Effector CD8-positive, alpha-beta T cell (primary cell): ENCODE data around the gene USF2.

Experiments
- DNase-seq: peaks from one replicate; lab custom pipeline; 2025; lab: John Stamatoyannopoulos, UW

The USF2 gene

DNA sequence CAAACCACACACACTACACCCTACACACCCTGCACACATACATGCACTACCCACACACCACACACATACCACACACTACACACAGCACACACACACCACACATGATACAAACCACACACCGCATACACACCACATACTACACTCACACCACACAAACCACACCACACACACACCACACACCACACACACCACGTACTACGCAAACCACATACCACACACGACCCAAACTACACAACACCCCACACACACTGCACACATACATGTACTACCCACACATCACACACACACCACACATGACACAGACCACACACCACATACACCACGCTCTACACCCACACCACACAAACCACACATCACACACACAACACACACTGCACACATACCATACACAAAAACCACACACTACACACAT lies 29.8 kb downstream of the USF2 start:
- no peak for DNase-seq

DNA sequence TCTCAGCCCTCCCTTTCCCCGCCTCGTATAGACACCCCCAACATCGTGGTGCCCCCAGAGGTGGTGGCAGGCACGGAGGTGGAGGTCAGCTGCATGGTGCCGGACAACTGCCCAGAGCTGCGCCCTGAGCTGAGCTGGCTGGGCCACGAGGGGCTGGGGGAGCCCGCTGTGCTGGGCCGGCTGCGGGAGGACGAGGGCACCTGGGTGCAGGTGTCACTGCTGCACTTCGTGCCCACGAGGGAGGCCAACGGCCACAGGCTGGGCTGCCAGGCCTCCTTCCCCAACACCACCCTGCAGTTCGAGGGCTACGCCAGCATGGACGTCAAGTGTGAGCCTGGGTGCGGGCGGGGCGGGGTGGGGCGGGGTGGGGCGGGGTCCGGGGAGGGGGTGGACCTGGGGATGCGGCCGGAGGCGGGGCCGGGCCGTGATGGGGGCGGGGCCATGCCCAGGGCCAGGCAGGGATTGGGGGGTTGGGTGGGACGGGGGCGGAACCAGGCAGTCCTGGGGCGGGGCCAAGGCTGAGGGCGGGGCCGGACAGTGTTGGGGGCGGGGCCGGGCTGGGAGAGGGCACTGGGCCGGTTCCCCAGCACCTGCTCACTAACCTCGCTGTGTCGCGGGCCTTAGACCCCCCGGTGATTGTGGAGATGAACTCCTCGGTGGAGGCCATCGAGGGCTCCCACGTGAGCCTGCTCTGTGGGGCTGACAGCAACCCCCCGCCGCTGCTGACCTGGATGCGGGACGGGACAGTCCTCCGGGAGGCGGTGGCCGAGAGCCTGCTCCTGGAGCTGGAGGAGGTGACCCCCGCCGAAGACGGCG lies 31.0 kb downstream of the USF2 start:
- no peak for DNase-seq

DNA sequence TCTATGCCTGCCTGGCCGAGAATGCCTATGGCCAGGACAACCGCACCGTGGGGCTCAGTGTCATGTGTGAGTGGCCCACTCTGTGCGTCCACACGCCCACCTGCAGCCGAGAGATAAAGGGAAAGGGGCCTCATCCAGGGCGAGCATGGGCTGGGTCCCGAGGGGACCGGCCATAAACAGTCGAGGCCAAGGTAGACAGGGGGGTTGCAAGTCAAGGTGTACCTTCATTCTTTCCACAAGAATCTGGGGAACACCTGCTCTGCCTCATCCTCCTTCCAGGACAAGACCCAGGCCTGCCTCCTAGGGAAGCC lies 31.5 kb downstream of the USF2 start:
- no peak for DNase-seq

DNA sequence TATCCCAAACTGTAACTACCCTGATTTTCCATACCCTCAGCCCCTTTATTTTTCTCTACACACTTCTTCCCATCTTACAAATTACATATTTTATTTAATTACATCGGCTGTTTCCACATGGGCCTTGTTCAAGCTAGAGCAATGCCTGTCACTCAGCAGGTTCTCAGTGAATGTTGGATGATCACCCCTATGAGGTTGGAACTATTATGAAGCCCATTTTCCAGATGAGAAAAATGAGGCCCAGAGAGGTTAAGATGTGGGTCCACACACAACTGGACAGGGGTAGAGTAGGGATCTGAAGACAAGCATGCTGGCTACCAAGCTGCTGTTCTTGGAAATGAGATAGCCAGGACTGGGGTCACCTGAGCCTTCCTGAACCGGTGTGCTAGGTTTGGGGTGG lies 33.2 kb downstream of the USF2 start:
- no peak for DNase-seq

DNA sequence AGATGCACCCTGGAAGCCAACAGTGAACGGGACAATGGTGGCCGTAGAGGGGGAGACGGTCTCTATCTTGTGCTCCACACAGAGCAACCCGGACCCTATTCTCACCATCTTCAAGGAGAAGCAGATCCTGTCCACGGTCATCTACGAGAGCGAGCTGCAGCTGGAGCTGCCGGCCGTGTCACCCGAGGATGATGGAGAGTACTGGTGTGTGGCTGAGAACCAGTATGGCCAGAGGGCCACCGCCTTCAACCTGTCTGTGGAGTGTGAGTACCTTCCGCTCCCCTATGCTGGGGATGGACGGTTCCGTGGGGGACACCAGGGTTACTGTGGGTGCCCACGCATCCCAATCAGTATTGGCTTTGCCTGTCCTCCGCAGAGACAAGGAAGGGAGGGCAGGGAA lies 33.7 kb downstream of the USF2 start:
- DNase-seq, result no peak

DNA sequence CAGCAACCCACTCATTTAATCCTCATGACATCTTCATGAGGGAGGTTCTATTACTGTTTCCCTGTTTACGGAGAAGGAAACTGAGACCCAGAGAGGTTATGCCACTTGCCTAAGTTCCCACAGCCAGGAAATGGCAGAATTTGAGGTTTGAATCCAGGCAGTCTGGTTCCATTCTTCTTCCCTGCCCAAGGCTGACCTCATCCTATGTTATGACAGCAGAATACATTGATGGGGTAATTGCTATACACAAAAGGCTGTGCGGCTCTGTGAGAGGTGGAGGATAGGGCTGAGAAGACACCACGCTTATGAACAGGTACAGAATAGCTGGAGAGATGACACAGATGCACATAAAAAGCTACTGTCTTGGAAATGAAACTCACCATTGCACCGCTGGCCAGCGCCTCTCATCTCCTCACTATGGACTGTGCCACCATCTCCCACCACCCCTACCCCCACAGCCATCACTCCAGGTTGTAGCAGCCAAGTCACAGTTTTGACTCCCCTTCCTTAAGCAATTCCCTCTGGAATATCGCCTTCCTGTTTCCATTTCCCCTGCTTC lies 34.7 kb downstream of the USF2 start:
- DNase-seq, result no peak

DNA sequence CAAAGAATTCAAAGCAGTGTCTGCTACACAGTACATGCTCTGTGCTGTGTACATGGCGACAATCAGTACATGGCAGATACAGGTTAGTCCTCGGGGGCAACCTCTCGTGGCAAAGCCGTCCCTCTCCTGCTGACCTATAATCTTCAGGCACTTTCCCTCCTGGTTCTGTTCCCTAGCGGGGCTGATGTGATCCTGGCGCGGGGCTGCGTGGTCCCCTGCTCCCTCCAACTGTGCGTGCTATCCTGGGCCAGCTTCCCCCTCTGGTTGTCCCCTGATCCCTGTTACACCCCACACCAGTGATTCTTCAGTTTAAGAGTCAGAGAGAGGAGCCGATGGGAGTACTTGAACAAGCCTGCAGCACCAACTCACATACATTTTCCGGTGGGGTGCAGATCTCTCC lies 35.3 kb downstream of the USF2 start:
- no peak for DNase-seq

DNA sequence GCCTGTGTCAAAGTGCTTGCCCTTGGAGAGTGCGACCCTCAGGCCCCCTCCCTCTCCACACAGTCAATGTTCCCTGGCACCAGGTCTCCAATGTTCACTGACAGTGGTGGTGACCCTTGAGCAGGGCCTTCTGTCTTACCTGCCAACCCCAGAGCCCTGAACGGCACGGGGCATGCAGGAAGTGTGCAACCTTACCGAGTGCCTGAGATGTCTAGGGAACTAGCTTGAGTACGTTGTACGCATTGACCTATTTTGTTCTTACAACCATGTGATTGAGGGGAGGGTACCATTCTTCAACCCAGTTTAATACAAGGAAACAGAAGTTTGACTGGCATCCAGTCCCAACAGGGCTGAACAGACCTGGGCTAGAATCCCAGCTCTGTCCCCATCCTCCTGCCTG lies 36.4 kb downstream of the USF2 start:
- DNase-seq, result no peak

DNA sequence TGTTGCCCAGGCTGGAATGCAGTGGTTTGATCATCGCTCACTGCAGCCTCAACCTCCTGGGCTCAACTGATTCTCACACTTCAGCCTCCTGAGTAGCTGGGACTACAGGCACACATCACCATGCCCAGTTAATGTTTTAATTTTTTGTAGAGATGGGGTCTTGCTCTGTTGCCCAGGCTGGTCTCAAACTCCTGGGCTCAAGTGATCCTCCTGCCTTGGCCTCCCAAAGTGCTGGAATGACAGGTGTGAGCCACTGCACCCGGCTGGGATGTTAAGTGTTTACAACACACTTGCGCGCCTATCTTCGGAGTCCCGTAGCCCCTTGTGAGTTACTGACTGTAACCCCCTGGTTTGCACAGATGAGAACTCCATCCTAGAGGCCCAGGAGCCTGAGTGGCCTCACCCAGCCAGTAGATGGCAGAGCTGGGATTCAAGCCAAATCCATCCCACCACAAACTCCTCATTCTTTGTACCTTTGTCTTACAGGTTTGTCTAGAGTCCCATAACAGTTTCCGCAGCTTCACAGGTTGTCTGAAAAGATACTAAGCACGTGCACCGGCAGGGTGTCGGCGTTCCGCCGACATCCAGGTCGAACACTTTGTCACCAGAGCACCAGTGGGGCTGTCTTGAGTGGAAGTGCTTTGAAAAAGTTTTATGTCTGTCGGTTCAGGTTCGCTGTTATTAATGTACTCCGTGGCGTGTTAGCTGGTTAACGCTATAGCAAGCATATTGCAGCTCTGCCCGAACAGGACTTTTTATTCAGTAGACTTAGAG lies 37.9 kb downstream of the USF2 start:
- DNase-seq, result no peak

DNA sequence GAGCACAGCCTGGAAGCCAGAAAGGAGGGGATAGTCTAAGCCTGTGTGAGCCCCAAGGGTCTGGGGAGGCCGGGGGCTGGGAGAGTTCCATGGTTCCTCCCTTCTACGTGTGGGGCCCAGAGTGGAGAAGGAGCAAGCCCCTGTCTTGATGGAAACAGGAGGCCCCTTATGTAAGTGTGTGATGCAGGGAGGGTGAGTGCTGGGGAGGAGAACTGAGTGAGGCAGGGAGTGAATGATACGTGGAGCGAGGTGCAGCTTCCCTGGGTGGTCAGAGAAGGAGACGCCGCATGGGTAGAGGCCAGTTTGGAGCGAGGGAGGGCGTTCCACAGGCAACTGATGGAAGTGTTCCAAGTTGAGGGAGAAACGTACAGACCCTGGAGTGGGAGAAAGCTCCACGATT lies 39.2 kb downstream of the USF2 start:
- no peak for DNase-seq

DNA sequence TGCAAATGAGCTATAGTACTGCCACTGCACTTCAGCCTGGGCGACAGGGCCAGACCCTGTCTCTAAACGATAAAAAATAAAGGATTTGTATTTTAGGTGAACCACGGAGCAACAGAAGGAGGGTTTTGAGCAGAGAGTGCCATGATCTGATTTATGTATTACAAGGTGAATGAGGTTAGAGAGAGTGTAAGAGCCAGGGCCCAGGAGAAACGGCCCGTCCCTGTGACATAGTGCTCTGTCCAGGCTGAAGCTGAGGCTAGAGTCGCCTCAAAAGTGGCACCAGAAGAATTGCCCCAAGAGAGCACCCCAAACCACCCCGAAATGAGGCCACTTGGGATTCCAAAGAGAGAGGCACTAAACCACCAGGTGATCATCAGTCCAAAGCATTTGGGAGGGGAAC lies 40.1 kb downstream of the USF2 start:
- DNase-seq, result no peak

DNA sequence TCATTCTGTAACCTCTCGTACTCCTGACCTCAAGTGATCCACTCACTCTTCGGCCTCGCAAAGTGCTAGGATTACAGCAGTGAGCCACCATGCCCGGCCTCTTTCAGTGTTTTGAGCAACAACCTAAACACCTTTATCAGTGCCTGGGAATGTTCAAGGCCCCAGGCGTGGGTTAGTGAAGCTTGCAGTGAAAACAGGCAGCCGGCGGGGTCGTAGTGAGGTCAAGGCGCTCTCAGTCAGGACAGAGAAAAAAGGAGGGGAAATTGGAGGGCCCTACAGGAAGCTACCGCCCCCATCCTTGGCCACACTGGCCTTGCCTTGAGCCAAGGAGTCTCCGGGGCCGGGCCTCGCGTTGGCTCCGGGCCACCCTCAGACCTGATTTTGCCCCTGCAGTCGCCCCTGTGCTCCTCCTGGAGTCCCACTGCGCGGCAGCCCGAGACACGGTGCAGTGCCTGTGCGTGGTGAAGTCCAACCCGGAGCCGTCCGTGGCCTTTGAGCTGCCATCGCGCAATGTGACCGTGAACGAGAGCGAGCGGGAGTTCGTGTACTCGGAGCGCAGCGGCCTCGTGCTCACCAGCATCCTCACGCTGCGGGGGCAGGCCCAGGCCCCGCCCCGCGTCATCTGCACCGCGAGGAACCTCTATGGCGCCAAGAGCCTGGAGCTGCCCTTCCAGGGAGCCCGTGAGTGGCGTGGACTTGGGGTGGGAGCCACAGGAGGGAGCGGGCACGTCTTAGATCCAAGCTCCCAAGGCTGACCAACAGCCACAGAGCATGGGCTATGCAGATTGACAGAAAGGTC lies 40.9 kb downstream of the USF2 start:
- no peak for DNase-seq

DNA sequence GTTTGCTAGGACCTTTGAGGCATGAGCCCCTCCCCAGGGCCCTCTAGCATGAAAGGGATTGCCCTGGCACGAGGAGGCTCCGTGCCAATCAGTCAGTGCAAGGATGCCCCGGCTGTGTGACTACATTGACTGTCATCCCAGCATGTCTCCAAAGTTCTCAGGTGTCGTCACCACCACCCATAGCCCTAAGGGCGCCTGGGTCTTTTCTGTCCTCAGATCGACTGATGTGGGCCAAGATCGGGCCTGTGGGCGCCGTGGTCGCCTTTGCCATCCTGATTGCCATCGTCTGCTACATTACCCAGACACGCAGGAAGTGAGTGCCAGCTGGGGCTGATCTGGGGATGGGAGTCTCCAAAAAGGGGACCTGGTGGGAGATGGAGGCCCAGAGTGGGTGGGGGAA lies 41.6 kb downstream of the USF2 start:
- no peak for DNase-seq

DNA sequence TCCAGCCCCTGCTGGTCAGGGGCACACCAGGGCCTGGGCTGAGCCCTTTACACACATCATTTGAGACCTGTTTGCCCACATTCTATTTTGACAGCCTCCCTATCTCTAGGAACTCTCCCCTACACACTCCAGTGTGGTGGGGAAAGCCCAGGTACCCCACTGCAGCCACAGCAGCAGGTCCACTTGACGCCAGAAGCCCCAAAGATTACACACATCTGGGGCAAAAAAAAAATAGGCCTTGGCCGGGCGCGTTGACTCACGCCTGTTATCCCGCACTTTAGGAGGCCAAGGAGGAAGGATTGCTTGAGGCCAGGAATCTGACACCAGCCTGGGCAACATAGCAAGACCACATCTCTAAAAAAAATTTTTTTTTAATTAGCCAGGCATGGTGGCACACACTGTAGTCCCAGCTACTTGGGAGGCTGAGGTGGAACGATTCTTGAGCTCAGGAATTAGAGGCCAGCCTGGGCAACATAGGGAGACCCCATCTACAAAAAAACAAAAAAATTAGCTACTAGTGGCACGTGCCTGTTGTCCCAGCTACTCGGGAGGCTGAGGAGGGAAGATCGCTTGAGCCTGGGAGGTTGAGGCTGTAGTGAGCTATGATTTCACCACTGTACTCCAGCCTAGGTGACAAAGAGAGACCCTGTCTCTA lies 42.2 kb downstream of the USF2 start:
- DNase-seq, result no peak

DNA sequence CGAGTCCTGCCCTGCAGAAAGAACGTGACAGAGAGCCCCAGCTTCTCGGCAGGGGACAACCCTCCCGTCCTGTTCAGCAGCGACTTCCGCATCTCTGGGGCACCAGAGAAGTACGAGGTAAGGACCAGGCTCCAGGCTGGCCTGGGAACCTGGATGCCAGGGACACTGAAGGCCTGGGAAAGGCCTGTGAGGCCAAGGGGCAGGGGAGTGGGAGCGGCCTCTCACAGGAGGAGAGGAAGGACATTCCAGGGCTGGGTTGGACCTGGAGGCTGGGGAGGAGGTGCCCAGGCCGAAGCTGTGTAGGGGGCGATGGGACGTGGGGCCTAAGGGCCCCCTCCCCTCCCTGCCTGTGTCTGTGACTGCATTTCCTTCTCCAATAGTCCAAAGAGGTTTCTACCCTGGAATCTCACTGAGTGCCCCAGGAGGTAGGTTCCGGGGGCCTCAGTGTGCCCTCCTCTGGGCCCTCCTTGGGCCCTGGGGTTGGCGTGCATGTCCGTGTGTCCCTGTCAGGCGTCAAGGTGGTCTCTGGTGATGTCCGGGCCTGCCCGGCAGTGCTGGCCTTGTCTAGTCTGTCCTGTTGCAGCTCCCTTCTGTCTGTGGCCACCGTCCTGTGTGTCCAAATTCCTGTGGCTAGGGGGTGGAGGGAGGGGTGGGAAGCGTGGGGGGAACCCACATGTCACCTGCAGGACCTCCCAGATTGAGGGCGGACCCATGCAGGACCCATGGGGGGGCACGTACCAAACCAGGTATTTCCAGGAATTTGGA lies 43.3 kb downstream of the USF2 start:
- DNase-seq, result no peak

DNA sequence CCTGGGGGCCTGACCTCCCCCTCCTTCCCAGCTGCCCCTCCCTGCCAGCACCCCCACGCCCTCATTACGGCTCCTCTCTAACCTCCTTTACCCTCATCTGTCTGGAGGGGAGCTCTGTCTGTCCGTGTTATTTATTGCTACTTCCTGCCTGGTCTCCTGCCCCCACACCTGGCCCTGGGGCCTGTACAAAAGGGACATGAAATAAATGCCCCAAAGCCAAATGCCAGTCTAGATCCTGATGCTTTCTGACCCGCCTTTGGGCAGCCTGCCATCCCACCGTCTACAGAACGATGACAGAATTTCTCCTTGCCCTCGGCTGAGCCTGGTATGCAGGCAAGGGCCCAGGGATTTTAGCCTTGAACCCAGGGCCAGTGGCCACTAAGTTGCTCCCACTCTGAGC lies 44.8 kb downstream of the USF2 start:
- DNase-seq, result no peak

DNA sequence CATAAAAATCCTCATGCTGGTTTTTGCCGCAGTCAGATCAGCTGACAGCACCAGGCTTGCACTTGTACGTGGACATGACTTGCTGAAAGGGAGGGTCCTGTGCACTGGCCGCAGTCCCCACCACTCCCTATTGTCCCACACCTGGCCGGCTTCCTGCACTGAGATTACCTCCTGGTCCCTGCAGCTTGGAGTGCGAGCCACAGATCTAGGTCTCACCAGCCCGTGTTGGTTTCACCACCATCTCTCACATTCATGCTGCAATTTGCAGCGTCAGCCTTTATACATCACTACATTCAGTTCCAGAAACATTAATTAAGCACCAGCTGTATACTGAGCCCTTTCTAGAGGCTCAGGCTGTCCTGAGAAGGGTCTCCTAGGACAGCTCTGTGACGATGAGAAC lies 45.3 kb downstream of the USF2 start:
- DNase-seq, result no peak

DNA sequence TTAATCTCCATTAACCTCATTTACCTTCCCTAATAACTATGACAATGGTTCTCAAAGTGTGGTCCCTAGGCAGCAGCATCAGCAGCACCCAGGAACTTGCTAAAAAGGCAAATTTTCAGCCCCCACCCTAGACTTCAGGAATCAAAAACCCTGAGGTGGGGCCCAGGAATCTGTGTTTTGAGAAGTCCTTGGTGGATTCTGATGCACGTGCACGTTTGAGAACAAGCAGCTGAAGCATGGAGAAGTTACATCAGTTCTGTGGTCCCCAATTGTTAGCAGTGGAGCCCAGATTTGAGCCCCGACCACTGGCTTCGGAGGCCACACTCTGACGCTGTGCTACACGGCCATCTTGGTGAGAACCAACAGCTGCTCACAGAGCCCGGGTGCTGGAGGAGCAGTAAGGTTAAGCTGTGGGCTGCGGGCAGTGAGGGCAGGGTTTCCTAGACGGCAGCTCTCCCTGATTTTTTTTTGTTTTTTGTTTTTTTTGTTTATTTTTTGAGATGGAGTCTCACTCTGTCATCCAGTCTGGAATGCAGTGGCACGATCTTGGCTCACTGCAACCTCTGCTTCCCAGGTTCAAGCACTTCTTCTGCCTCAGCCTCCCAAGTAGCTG lies 46.2 kb downstream of the USF2 start:
- no peak for DNase-seq

DNA sequence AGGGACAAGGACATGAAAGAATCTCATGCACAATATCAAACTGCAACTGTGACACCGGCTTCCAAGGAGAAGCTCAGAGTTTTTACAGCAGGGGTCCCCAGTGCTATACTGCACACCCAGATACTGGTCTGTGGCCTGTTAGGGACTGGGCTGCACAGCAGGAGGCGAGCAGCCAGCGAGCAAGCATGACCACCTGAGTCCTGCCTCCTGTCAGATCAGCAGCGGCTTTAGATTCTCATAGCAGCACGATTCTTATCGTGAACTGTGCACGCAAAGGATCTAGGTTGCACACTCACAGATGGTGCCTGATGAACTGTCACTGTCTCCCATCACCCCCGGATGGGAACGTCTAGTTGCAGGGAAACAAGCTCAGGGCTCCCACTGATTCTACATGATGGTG lies 47.1 kb downstream of the USF2 start:
- no peak for DNase-seq

DNA sequence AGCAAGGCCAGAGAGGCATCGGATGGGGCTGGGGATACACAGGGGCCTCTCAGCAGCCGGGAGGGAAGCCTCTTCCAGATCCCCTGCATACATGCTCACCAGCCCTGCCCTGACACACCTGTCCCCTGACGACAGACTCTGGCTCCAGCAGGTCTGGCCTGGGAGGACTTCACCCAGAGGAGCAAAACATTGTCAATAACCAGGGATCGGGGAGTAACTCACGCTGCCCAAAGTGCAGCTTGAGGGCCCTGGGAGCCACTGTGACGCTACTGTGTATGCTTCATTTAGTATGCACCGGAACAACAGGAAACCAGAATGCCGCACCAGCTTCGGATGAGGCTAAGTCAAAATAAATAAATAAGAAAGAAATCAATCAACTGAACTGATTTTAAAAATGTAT lies 47.8 kb downstream of the USF2 start:
- no peak for DNase-seq
